IPS-NIHi11 (cell line): ENCODE results near the gene FLYWCH1.
"Not testable (repeated sequence)": the region's sequence is repeated elsewhere in the genome, so short reads cannot be mapped to it uniquely, and the experiment has no call there.

Experiments used
- DNase-seq: peaks from one replicate; pipeline ENCODE4 v3.0.0; 2012; ENCODE audit warnings: mixed read lengths, low spot score

The FLYWCH1 gene

DNA sequence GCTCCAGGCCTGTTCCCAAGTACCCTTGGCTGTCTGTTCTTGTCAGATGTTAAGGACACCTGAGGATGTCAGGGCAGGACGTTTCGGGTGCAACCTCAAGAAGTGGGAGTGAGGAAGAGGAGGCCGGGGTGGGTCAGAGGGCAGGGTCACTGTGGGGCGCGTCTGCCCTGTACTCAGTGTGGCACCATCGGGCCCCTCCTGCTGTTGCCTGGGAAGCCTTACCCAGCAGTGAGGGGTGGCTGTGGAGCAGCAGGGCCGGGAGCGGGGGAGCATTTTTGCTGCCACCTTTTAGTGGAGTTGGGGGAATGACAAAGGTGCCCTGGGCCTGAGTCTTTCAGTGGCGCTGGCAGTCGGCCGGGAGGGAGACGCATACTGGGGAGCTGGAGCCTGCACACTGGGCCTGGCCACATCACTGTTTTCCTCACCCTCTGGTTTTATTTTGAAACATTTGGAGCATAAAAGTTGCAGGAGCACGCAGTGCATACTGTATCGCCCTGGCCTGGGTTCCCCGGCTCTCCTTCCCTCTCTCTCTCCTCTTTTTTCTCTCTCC is 11.1 kb upstream of the FLYWCH1 start:
- no peak for DNase-seq

- peak; percentile 31 for DNase-seq
Observed at GRCh38 chr16:2902337-2903130, 9.2 kb upstream of the FLYWCH1 start.

- DNase-seq: peak; percentile 88
Observed at GRCh38 chr16:2904100-2904921, 7.4 kb upstream of the FLYWCH1 start.

- no peak for DNase-seq
Observed at GRCh38 chr16:2904922-2905240, 6.8 kb upstream of the FLYWCH1 start.

- DNase-seq: peak; percentile 90
Observed at GRCh38 chr16:2905241-2905987, 6.3 kb upstream of the FLYWCH1 start.

DNA sequence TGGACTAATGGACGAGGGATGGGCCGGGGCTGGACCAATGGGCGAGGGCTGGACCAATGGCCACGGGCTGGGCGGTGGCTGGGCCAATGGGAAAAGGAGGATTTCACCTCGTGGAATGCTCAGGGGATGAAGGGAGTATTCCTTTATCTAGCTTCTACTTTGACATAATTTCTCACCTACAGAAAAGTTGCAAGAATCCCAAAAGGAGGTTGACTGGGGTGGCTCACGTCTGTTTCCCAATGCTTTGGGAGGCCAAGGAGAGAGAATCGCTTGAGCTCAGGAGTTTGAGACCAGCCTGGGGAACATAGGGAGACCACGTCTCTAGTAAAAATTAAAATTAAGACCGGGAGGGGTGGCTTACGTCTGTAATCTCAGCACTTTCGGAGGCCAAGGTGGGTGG is 5.7 kb upstream of the FLYWCH1 start:
- peak; percentile 88 for DNase-seq

- not testable (repeated sequence) for DNase-seq
Observed at GRCh38 chr16:2907084-2907753, 4.5 kb upstream of the FLYWCH1 start.

DNA sequence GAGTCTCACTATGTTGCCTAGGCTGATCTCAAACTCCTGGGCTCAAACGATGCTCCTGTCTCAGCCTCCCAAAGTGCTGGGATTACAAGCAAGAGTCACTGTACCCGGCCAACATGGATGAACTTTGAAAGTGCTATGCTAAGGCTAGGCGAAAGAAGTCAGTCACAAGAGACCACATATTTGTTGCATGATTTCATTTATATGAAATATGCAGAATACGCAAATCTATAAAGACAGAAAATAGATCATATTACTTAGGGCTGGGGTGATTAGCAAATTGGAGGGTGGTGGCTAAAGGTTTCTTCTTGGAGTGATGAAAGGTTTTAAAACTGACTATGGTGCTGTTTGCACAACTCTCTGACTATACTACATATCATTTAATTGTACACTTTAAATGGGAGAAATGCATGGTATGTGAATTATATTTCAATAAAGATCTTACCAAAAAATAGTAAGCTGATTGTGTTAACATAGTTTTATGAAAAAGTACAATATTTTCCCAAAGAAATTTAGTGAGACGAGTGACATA is 1.2 kb upstream of the FLYWCH1 start:
- DNase-seq: no peak

DNA sequence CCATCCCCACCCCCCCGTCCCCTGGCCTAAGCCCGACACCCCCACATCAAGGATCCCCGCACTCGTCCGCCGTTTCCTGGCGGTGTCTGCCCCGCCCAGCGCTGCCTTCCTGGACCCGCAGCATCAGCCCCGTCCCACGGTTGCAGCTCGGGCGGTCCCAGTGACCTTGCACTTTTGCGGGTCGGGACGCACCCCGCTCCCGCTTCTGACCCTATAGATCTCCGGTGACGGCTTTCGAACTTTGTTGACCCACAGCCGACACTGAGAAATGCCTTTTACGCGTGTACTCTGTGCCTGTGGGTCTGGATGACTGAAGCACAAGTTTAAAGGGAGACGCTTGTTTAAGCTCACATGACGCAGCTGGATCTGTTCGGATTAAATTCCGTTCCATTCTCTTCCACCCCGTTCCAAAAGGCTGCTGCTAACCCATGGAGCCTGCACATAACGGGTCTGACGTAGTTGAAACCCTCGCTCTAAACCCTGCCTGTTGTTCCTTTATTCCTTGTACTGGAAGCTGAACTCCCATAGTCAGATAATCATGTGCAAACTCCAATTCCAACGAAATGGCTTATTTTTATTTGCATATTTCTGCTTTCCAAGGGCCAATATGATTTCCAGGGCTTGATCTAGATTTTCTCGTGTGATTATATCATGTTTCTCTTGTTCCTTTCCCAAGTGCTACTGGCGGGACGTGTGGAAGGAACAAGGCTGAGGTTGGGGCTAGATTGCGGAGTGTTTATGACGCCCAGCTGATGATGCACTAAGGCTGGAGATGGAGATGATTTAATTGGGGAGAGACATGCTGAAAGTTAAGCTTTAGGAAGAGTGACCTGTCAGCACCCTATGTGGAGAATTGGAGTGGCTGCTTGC is 834 bp downstream of the FLYWCH1 start:
- DNase-seq: no peak

GRCh38 chr16:2913603-2914002 is 1.9 kb downstream of the FLYWCH1 start:
- no peak for DNase-seq

GRCh38 chr16:2914233-2914632 is 2.5 kb downstream of the FLYWCH1 start:
- DNase-seq: no peak

- no peak for DNase-seq
Observed at GRCh38 chr16:2915196-2915929, 3.6 kb downstream of the FLYWCH1 start.

GRCh38 chr16:2919511-2920255 is 8.0 kb downstream of the FLYWCH1 start:
- DNase-seq: peak; percentile 64

DNA sequence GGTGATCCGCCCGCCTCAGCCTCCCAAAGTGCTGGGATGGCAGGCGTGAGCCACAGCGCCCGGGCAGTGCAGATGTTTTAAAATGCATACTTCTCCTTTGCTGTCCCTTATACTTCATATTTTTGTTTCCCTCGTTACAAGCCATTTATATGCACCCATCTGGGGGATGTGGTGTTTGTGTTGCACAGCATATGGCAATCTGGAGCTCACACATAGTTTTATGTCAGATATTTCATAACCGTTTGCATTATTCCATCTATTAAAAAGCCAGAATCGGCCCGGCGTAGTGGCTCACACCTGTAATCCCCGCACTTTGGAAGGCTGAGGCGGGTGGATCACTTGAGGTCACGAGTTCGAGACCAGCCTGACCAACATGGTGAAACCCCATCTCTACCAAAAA is 11.8 kb downstream of the FLYWCH1 start:
- DNase-seq: no peak

- peak; percentile 68 for DNase-seq
Observed at GRCh38 chr16:2924901-2925755, 13.4 kb downstream of the FLYWCH1 start.

GRCh38 chr16:2925951-2926649 is 14.4 kb downstream of the FLYWCH1 start:
- no peak for DNase-seq

GRCh38 chr16:2926650-2926999 is 14.9 kb downstream of the FLYWCH1 start:
- DNase-seq: no peak
